Measurements from ENCODE around the gene SMIM1.
A peak's percentile ranks its signal among the peaks of the same experiment; 100 is the strongest.

SMIM1 gene, protein sequence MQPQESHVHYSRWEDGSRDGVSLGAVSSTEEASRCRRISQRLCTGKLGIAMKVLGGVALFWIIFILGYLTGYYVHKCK

DNA sequence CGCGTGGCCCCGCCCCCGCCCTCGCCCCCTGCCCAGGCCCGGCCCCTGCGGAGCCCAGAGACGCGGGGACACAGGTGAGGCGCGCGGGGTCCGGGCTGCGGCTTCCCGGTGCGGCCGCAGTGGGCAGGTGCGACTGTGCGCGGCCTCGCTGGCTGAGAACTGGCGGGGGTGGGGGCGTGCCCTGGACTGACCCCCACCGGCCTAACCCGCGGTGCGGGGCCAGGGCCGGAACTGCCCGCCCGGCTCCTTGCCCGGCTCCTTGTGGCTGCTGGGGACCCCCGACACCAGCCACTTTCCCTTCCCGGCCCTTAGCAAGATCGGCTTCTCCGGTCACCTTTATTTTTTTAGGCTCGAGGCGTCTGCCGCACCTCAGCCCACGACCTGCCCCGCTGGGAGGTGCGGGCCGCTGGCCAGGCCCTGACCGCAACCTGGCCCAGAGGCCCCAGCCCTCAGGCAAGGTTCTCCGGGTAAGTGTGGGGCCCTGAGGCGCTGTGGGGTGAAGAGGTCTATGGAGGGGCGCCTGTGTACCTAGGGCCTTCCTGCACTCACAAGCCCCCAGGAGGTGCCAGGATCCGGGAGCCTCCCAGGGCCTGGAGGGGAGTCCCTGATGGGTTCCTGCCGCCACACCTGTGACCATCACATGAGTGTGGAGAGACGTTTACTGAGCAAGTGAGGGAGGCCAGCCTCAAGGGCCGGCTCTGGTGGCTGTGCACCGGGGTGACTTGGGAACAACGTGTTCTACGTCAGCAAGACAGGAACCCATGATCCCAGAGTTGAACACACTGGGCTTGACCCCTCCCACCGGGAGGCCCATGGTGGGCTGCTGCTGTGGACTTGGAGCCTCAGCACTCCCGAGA, at the start of gene SMIM1:
Gene SMIM1 (plus strand): TSS at position 35 of the 857 bp plus-strand sequence. CDS start 2,625 bp downstream, outside the sequence.
- TF ChIP-seq, protein P1, sequence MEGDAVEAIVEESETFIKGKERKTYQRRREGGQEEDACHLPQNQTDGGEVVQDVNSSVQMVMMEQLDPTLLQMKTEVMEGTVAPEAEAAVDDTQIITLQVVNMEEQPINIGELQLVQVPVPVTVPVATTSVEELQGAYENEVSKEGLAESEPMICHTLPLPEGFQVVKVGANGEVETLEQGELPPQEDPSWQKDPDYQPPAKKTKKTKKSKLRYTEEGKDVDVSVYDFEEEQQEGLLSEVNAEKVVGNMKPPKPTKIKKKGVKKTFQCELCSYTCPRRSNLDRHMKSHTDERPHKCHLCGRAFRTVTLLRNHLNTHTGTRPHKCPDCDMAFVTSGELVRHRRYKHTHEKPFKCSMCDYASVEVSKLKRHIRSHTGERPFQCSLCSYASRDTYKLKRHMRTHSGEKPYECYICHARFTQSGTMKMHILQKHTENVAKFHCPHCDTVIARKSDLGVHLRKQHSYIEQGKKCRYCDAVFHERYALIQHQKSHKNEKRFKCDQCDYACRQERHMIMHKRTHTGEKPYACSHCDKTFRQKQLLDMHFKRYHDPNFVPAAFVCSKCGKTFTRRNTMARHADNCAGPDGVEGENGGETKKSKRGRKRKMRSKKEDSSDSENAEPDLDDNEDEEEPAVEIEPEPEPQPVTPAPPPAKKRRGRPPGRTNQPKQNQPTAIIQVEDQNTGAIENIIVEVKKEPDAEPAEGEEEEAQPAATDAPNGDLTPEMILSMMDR (IDR thresholded peaks at IDR 0.05; ENCODE audit: extremely low read depth, missing control alignments) = no peak
- DNase-seq (ENCODE audit: low spot score) = no peak

DNA sequence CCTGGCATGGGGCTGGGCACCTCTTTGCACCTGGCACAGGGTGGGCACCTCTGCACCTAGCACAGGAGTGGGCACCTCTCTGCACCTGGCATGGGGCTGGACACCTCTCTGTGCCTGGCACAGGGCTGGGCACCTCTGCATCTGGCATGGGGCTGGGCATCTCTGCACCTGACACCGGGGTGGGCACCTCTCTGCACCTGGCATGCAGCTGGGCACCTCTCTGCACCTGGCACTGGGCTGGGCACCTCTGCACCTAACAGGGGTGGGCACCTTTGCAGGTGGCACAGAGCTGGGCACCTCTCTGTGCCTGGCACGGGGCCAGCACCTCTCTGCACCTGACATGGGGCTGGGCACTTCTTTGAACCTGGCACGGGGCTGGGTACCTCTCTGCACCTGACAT, 49.7 kb upstream of the SMIM1 start:
- TF ChIP-seq, protein P1 (IDR thresholded peaks at IDR 0.05; ENCODE audit: extremely low read depth, missing control alignments) = no peak

DNA sequence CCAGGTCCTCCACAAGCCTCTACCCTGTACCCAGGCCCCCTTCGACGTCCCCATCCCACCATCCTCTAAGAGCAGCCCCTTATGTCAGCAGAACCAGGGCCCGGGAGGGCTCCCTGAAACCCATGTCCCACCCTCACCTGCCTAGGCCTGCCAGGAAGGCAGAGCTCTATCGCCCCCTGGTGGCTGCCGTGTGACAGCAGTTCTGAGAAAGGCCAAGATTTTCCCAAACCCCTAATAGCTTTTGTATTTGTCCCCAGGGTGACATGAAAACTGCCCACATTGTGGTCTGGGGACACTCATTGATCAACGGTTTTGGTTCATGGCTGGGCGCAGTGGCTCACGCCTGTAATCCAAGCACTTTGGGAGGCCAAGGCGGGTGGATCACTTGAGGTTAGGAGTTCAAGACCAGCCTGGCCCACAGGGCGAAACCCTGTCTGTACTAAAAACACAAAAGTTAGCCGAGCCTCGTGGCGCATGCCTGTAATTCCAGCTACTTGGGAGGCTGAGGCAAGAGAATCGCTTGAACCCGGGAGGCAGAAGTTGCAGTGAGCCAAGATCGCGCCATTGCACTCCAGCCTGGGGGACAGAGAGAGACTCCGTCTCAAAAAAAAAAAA, 48.0 kb upstream of the SMIM1 start:
- TF ChIP-seq, protein P1 (IDR thresholded peaks at IDR 0.05; ENCODE audit: extremely low read depth, missing control alignments) = peak; percentile 98
- peak; percentile 85 for DNase-seq (ENCODE audit: low spot score)

More for the DNA sequence above, 49.7 kb upstream of the SMIM1 start:
- no peak for DNase-seq (ENCODE audit: low spot score)

DNA sequence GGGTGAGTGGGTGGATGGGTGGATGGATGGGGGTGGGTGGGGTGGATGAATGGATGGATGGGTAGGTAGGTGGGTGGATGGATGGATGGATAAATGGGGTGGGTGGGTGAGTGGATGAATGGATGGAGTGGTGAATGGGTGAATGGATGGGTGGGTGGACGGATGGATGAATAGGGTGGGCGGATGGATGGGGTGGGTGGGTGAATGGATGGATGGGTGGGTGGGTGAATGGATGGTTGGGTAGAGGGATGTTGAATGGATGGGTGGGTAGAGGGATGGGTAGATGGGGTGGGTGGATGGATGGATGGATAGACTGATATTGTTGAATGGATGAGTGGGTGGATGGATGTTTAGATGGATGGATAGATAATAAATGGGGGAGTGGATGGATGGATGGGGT, 47.2 kb upstream of the SMIM1 start:
- TF ChIP-seq, protein P1 (IDR thresholded peaks at IDR 0.05; ENCODE audit: extremely low read depth, missing control alignments) = no peak
- no peak for DNase-seq (ENCODE audit: low spot score)

DNA sequence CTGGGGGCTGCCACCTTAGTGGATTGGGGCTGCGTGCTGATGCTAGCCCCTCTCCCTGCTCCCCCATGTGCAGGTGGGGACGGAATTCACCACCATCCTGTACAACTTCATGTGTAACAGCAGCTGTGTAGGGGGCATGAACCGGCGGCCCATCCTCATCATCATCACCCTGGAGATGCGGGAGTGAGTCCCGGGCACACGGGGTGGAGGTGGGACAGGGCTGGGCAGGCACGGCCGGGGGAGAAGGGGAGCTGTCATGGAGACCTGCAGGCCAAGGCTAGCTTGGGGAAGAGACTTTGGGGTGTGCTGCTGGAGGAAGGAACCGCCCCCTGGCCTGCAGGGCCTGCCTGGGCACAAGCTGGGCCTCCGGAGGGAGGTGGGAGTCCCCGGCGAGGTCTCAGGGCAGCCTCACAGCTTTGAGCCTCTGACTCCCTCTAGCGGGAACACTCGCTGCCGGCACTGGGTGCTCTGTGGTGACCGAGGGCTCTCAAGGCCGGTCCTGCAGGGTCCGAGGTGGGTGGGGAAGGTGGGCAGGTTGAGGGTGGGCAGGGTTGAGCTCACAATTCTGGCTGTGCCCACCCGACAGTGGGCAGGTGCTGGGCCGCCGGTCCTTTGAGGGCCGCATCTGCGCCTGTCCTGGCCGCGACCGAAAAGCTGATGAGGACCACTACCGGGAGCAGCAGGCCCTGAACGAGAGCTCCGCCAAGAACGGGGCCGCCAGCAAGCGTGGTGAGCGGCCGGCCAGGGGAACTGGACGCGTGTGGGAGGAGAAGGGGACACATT, 45.3 kb upstream of the SMIM1 start:
- DNase-seq (ENCODE audit: low spot score) = peak; percentile 81
- TF ChIP-seq, protein P1 (IDR thresholded peaks at IDR 0.05; ENCODE audit: extremely low read depth, missing control alignments) = peak; percentile 58

DNA sequence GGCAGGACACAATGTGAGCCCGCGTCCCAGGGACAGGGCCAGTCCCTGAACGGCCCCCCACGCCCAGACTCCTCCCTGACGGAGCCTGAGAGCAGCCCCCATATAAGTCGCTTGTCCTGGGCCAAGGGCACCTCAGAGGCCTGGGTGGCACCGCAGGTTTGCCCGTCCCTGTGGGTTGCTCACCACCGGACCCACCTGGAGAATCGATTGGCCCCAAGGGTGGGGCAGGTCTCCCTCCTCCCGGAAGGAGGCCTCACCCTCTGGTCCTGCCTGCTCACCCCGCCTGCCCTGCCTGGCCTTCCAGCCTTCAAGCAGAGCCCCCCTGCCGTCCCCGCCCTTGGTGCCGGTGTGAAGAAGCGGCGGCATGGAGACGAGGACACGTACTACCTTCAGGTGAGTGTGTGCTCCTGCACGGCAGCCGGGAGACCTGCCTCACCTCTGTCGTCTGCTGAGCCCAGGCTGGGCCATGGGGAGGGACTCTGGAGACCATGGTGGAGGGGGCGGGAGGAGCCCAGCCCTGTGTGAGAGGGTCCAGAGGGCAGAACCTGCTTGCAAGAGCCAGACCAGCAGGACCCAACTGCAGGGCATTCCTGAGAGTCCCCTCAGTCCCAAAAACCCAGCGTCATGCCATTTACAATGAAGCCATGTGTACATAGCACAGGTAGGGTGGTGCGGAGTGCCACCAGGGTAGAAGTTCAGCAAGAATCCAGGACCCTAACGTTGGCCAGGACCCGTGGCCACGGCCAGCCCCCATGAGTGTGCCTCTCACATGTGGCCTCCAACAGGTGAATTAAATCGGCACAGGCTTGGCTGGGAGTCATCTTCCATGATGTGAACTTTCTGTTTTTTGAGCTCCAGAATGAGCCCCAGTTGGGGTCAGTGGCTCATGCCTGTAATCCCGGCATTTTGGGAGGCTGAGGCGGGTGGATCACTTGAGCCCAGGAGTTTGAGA, 44.4 kb upstream of the SMIM1 start:
- TF ChIP-seq, protein P1 (IDR thresholded peaks at IDR 0.05; ENCODE audit: extremely low read depth, missing control alignments) = no peak
- DNase-seq (ENCODE audit: low spot score) = no peak

All from GM20000 (cell line).